IMR-90 (cell line): Measurements from ENCODE around the gene INPP5F. TPM values are rescaled to one million over a fixed set of nuclear protein-coding genes. Genes with fewer than 3 reads are reported as not detected.

ENCODE experiments used
- ATAC-seq: fragments of 200-7000 bp; cut with Tn5 transposase; 2 replicates; pipeline ENCODE4 v1.9.1; 2020; ENCODE audit warnings: low read depth, mild to moderate bottlenecking, moderate library complexity
- BruUV-seq: library from RNA; stranded (reverse); fragments of 400-500 nt; replicated peaks from 2 replicates; lab custom pipeline; 2021; lab: Mats Ljungman, UMichigan
- CTCF ChIA-PET: fragments of 300-600 bp; formaldehyde crosslinking; extraction: SDS; loops from one replicate; lab custom pipeline; 2021; ENCODE audit warnings: antibody characterized with exemption; lab: Yijun Ruan, JAX
- POLR2A ChIA-PET: fragments of 300-600 bp; sonication (Branson Sonifier 250); formaldehyde crosslinking; loops from one replicate; lab custom pipeline; 2022; ENCODE audit warnings: antibody characterized with exemption; ENCODE audit not compliant: unreplicated experiment; lab: Charles Lee
- DNase-seq: peaks from one replicate; pipeline ENCODE4 v3.0.0; 2013
- H2AFZ ChIP-seq: replicated peaks from 2 replicates; pipeline ENCODE3; 2013; ENCODE audit warnings: low read length, mild to moderate bottlenecking; ENCODE audit not compliant: poor library complexity
- H2AK5ac ChIP-seq: 2 replicates; pipeline ENCODE4 v1.6.1; 2013; ENCODE audit warnings: low read depth, low read length, inconsistent platforms
- H2AK9ac ChIP-seq: replicated peaks from 2 replicates; pipeline ENCODE3; 2013; ENCODE audit warnings: mild to moderate bottlenecking, low read depth, low read length, moderate library complexity; ENCODE audit not compliant: poor library complexity
- H2BK120ac ChIP-seq: 2 replicates; pipeline ENCODE4 v1.6.1; 2013; ENCODE audit warnings: low read depth, low read length, inconsistent platforms
- H2BK15ac ChIP-seq: 3 replicates; pipeline ENCODE4 v1.6.1; 2013; ENCODE audit warnings: low read depth, low read length, inconsistent platforms
- H2BK20ac ChIP-seq: 2 replicates; pipeline ENCODE4 v1.6.1; 2013; ENCODE audit warnings: low read depth, mild to moderate bottlenecking, inconsistent platforms, low read length, moderate library complexity
- H2BK5ac ChIP-seq: 2 replicates; pipeline ENCODE4 v1.6.1; 2013; ENCODE audit warnings: mild to moderate bottlenecking, low read depth, low read length, inconsistent platforms; ENCODE audit not compliant: poor library complexity, severe bottlenecking
- H3K14ac ChIP-seq: replicated peaks from 2 replicates; pipeline ENCODE4 v1.6.1; 2013; ENCODE audit warnings: low read depth, low read length, inconsistent platforms
- H3K18ac ChIP-seq: 2 replicates; pipeline ENCODE4 v1.6.1; 2013; ENCODE audit warnings: low read depth, low read length, control low read depth
- H3K23ac ChIP-seq: 2 replicates; pipeline ENCODE4 v1.6.1; 2013; ENCODE audit warnings: low read depth, low read length, inconsistent platforms
- H3K27ac ChIP-seq: 2 replicates; pipeline ENCODE4 v1.5.1; 2013; ENCODE audit warnings: mild to moderate bottlenecking, control low read depth, low read length; ENCODE audit not compliant: insufficient read depth
- H3K27me3 ChIP-seq: 2 replicates; pipeline ENCODE4 v1.6.1; 2013; ENCODE audit warnings: low read length; ENCODE audit not compliant: control insufficient read depth, insufficient read depth
- H3K36me3 ChIP-seq: 2 replicates; pipeline ENCODE4 v1.6.1; 2013; ENCODE audit warnings: low read length, mixed read lengths; ENCODE audit not compliant: control insufficient read depth, insufficient read depth
- H3K4ac ChIP-seq: 2 replicates; pipeline ENCODE4 v1.6.1; 2013; ENCODE audit warnings: low read depth, low read length, inconsistent platforms
- H3K4me1 ChIP-seq: 2 replicates; pipeline ENCODE4 v1.6.1; 2013; ENCODE audit warnings: low read length, mixed read lengths; ENCODE audit not compliant: control insufficient read depth, insufficient read depth
- H3K4me2 ChIP-seq: 2 replicates; pipeline ENCODE4 v1.6.1; 2013; ENCODE audit warnings: low read depth, mild to moderate bottlenecking, control low read depth, low read length, moderate library complexity
- H3K4me3 ChIP-seq: 2 replicates; pipeline ENCODE4 v1.5.1; 2013; ENCODE audit warnings: low read depth, mild to moderate bottlenecking, control low read depth, low read length, moderate library complexity; ENCODE audit not compliant: insufficient read depth
- H3K56ac ChIP-seq: 2 replicates; pipeline ENCODE4 v1.6.1; 2013; ENCODE audit warnings: low read length, inconsistent platforms; ENCODE audit not compliant: insufficient read depth; ENCODE audit errors: extremely low read depth
- H3K79me1 ChIP-seq, 2 experiments: 2 replicates each; pipeline ENCODE4 v1.6.1; 2013; ENCODE audit warnings: low read length in 2 of 2, inconsistent platforms in 1 of 2, low read depth in 1 of 2
- H3K9ac ChIP-seq: 2 replicates; pipeline ENCODE4 v1.6.1; 2013; ENCODE audit warnings: low read depth, low read length, control low read depth
- H3K9me1 ChIP-seq: 2 replicates; pipeline ENCODE4 v1.6.1; 2013; ENCODE audit warnings: low read length, inconsistent platforms; ENCODE audit not compliant: insufficient read depth
- H3K9me3 ChIP-seq: 2 replicates; pipeline ENCODE4 v1.6.1; 2013; ENCODE audit warnings: low read length; ENCODE audit not compliant: control insufficient read depth, insufficient read depth
- H4K20me1 ChIP-seq: 2 replicates; pipeline ENCODE4 v1.6.1; 2013; ENCODE audit warnings: low read length, inconsistent platforms; ENCODE audit not compliant: insufficient read depth
- H4K5ac ChIP-seq: 2 replicates; pipeline ENCODE4 v1.6.1; 2013; ENCODE audit warnings: mild to moderate bottlenecking, low read depth, low read length, control low read depth
- H4K8ac ChIP-seq, 2 experiments: 2 replicates each; pipeline ENCODE4 v1.6.1; 2013; ENCODE audit warnings: low read depth in 2 of 2, low read length in 2 of 2, control low read depth in 1 of 2, inconsistent platforms in 1 of 2
- H4K91ac ChIP-seq: 2 replicates; pipeline ENCODE4 v1.6.1; 2013; ENCODE audit warnings: low read depth, low read length, inconsistent platforms; ENCODE audit not compliant: insufficient read depth
- BHLHE40 ChIP-seq: fragments of 150-350 bp; IDR thresholded peaks from 2 replicates; pipeline ENCODE4 v1.6.1; 2016; ENCODE audit warnings: mild to moderate bottlenecking, low read depth, low read length
- CEBPB ChIP-seq: IDR thresholded peaks from 2 replicates; pipeline ENCODE4 v1.6.1; 2012; ENCODE audit warnings: low read depth, low read length, improper control_type of control experiment
- ELK1 ChIP-seq: fragments of 150-350 bp; IDR thresholded peaks from 2 replicates; pipeline ENCODE4 v1.6.1; 2016; ENCODE audit warnings: low read depth, mild to moderate bottlenecking, low read length, moderate library complexity, borderline replicate concordance
- FOS ChIP-seq: fragments of 150-350 bp; IDR thresholded peaks from 2 replicates; pipeline ENCODE4 v1.6.1; 2016; ENCODE audit warnings: low read depth, low read length
- MAFK ChIP-seq: IDR thresholded peaks from 2 replicates; pipeline ENCODE4 v1.6.1; 2012; ENCODE audit warnings: low read depth, low read length, improper control_type of control experiment
- MAZ ChIP-seq: IDR thresholded peaks from 2 replicates; pipeline ENCODE4 v1.6.1; 2012; ENCODE audit warnings: low read depth, mild to moderate bottlenecking, low read length, improper control_type of control experiment, moderate library complexity, borderline replicate concordance
- MXI1 ChIP-seq: IDR thresholded peaks from 2 replicates; pipeline ENCODE4 v1.6.1; 2012; ENCODE audit warnings: low read depth, mild to moderate bottlenecking, low read length, moderate library complexity, borderline replicate concordance
- NFE2L2 ChIP-seq: fragments of 150-350 bp; IDR thresholded peaks from 2 replicates; pipeline ENCODE4 v1.6.1; 2016; ENCODE audit warnings: low read depth, mild to moderate bottlenecking, low read length
- POLR2A ChIP-seq: IDR thresholded peaks from 2 replicates; pipeline ENCODE4 v1.6.1; 2012; ENCODE audit warnings: mild to moderate bottlenecking, low read depth, low read length
- RAD21 ChIP-seq: IDR thresholded peaks from 2 replicates; pipeline ENCODE4 v1.6.1; 2012; ENCODE audit warnings: low read length, improper control_type of control experiment
- RCOR1 ChIP-seq: IDR thresholded peaks from 2 replicates; pipeline ENCODE4 v1.6.1; 2012; ENCODE audit warnings: mild to moderate bottlenecking, low read length, improper control_type of control experiment; ENCODE audit not compliant: insufficient replicate concordance
- SMC3 ChIP-seq: fragments of 150-350 bp; IDR thresholded peaks from 2 replicates; pipeline ENCODE4 v1.6.1; 2016; ENCODE audit warnings: low read depth, mild to moderate bottlenecking, antibody characterized with exemption, low read length, moderate library complexity
- USF2 ChIP-seq: fragments of 150-350 bp; IDR thresholded peaks from 2 replicates; pipeline ENCODE4 v1.6.1; 2017; ENCODE audit warnings: mild to moderate bottlenecking, antibody characterized with exemption, low read length, low read depth
- WGBS, 2 experiments: methylation state at CpG; one replicate each; pipeline versions ENCODE4 v1.1.5 to v1.1.7; 2013; ENCODE audit warnings: missing lambda C conversion rate in 2 of 2; ENCODE audit not compliant: insufficient read length in 1 of 2; ENCODE audit errors: extremely low coverage in 2 of 2; 5-methylcytosine and 5-hydroxymethylcytosine counted together
- dilution Hi-C: fragments of 300-500 bp; cut with HindIII; formaldehyde crosslinking; loops from one replicate; pipeline ENCODE4 v1.14.3; 2018; ENCODE audit warnings: low sequenced_read_pairs; ENCODE audit not compliant: unreplicated experiment
- in situ Hi-C: fragments of 300-500 bp; cut with MboI; formaldehyde crosslinking; loops from 3 replicates; pipeline ENCODE4 v1.14.3; 2019; ENCODE audit warnings: low sequenced_read_pairs, inconsistent platforms, mixed read lengths
- intact Hi-C: fragments of 100-400 bp; cut with micrococcal nuclease; formaldehyde crosslinking; loops from 2 replicates; pipeline ENCODE4 v1.10.0; 2022
- polyA plus RNA-seq, 3 experiments: library from polyadenylated mRNA; depleted of rRNA; stranded (reverse); fragments of >200 nt; gene quantifications; 2 replicates each; pipeline ENCODE4 v1.2.3, GENCODE V29; 2012; ENCODE audit warnings: low replicate concordance in 1 of 3
- total RNA-seq: library from RNA; depleted of rRNA; stranded (reverse); fragments of >200 nt; gene quantifications from 2 replicates; pipeline ENCODE4 v1.2.3, GENCODE V29; 2012

Gene INPP5F
- total and polyA plus RNA-seq, 2 of the 4 experiments (the other 2 are of a cell fraction): 19.0 to 29.6 TPM

- ChIA-PET CTCF (no interaction called here), POLR2A (no interaction called here)
- ATAC-seq (no peak), DNase-seq (no peak)
- H3K18ac ChIP-seq: no peak overlapping the region
- H4K20me1 ChIP-seq: no peaks in the 10 kb centered on the region
- H2BK120ac ChIP-seq: no peak overlapping the region
- H3K9me1 ChIP-seq: no peaks in the 10 kb centered on the region
- no peak overlapping the region for H3K27ac ChIP-seq
- H2BK15ac ChIP-seq: no peak overlapping the region
- no peak overlapping the region for H2BK20ac ChIP-seq
- H3K4me2 ChIP-seq: no peak overlapping the region
- H2AFZ ChIP-seq: no peak overlapping the region
- H3K4ac ChIP-seq: no peak overlapping the region
- no peak overlapping the region for H3K56ac ChIP-seq
- H3K79me1 ChIP-seq: peaks cover 0 to 13% of the 10 kb centered on the region in 2 experiments; a peak in 3 of 4 replicates
- H4K91ac ChIP-seq: no peak overlapping the region
- no peak overlapping the region for H4K8ac ChIP-seq
- in situ Hi-C loops: no loop called here
- no peak overlapping the region for H3K14ac ChIP-seq
- intact Hi-C loops: no loop called here
- H2BK5ac ChIP-seq: no peak overlapping the region
- WGBS, 2 experiments: no CpG with 5 or more reads among the region's 7 CpGs
- no peak overlapping the region for H4K5ac ChIP-seq
- dilution Hi-C loops: no loop called here
- no peak overlapping the region for H3K4me3 ChIP-seq
- H2AK9ac ChIP-seq: no peak overlapping the region
- H3K27me3 ChIP-seq: no peaks in the 10 kb centered on the region
- H2AK5ac ChIP-seq: no peak overlapping the region
- no peak overlapping the region for H3K23ac ChIP-seq
- H3K9me3 ChIP-seq: no peaks in the 10 kb centered on the region
- no peak for TF ChIP-seq MAZ
- no peak for TF ChIP-seq FOS
- TF ChIP-seq CEBPB: no peak
- TF ChIP-seq BHLHE40: no peak
- TF ChIP-seq RAD21: no peak
- TF ChIP-seq RCOR1: no peak
- no peak for TF ChIP-seq POLR2A
- TF ChIP-seq MAFK: no peak
- TF ChIP-seq SMC3: no peak
- TF ChIP-seq USF2: no peak
- TF ChIP-seq NFE2L2: no peak
- TF ChIP-seq MXI1: no peak
- no peak for TF ChIP-seq ELK1
- no peaks in the 10 kb centered on the region for H3K4me1 ChIP-seq
- no peaks in the 10 kb centered on the region for H3K36me3 ChIP-seq
- no peak overlapping the region for H3K9ac ChIP-seq
- no TSS peak for BruUV-seq
These were observed 53.1 kb downstream of the INPP5F start for GRCh38 chr10:119778776-119779445.
